ENCODE measurements around the gene RNF20.
"Not testable (repeated sequence)": the region's sequence is repeated elsewhere in the genome, so short reads cannot be mapped to it uniquely, and the experiment has no call there.

Gene RNF20

DNA sequence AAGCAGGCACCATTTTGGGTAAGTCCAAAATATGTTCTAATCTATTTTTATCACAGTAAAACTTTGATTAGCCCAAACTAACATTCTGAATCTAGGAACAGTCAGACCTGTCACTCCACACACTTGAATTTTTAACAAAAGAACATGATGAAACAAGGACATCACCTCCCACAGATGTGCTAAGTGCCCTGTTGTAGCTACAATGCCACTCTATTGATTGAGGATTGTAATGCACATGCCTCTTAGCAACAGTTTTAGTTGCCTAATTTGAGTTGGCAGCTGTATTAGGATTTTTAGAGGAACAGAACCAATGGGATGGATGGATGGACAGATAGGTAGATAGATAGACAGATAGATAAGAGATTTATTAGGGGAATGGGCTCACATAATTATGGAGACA lies 20.3 kb upstream of the RNF20 start:
- in situ Hi-C loops (cut with MboI; ENCODE audit: low sequenced_read_pairs, unreplicated experiment), result no loop called here
- TF ChIP-seq, protein P1, sequence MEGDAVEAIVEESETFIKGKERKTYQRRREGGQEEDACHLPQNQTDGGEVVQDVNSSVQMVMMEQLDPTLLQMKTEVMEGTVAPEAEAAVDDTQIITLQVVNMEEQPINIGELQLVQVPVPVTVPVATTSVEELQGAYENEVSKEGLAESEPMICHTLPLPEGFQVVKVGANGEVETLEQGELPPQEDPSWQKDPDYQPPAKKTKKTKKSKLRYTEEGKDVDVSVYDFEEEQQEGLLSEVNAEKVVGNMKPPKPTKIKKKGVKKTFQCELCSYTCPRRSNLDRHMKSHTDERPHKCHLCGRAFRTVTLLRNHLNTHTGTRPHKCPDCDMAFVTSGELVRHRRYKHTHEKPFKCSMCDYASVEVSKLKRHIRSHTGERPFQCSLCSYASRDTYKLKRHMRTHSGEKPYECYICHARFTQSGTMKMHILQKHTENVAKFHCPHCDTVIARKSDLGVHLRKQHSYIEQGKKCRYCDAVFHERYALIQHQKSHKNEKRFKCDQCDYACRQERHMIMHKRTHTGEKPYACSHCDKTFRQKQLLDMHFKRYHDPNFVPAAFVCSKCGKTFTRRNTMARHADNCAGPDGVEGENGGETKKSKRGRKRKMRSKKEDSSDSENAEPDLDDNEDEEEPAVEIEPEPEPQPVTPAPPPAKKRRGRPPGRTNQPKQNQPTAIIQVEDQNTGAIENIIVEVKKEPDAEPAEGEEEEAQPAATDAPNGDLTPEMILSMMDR (IDR thresholded peaks at IDR 0.05; ENCODE audit: borderline replicate concordance, control extremely low read depth, extremely low read depth, insufficient read depth, missing control alignments), result no peak
- DNase-seq (ENCODE audit: low spot score), result no peak

DNA sequence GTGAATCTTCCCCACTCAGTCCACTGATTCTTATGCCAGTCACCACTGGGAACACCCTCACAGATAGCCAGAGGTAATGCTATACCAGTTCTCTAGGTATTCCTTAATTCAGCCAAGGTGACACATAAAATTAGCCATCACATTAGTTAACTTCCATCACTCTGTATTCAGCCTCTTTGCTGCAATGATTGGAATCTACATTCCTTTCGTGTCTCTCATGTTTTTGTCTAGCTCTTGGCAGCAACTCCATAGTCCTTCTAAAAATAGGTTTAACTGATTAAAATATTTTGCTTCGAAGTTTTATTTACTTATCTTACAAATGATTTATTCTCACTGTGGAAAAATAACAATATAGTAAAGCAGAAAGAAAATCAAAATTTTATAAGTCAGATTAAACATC lies 19.6 kb upstream of the RNF20 start:
- DNase-seq (ENCODE audit: low spot score), result no peak
- TF ChIP-seq, protein P1 (IDR thresholded peaks at IDR 0.05; ENCODE audit: borderline replicate concordance, control extremely low read depth, extremely low read depth, insufficient read depth, missing control alignments), result no peak
- in situ Hi-C loops (cut with MboI; ENCODE audit: low sequenced_read_pairs, unreplicated experiment), result no loop called here

DNA sequence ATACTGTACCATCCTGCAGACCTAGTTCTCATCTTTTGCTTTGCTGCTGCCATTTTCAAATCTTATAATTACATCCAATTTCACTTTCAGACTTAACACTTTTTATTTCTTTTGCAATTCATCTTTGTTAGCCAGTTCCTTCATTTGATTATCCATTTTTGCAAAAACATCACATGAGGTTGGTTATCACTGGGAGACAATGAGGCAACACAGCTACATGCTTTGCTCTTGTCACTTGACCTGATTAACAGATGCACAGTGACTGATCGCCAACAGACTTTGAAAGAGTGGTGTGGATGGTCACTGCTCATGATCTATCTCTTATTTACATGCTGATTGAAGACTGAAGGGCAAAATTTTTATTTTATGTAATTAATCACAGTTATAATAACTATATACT lies 17.0 kb upstream of the RNF20 start:
- in situ Hi-C loops (cut with MboI; ENCODE audit: low sequenced_read_pairs, unreplicated experiment), result no loop called here
- DNase-seq (ENCODE audit: low spot score), result no peak
- TF ChIP-seq, protein P1 (IDR thresholded peaks at IDR 0.05; ENCODE audit: borderline replicate concordance, control extremely low read depth, extremely low read depth, insufficient read depth, missing control alignments), result no peak

DNA sequence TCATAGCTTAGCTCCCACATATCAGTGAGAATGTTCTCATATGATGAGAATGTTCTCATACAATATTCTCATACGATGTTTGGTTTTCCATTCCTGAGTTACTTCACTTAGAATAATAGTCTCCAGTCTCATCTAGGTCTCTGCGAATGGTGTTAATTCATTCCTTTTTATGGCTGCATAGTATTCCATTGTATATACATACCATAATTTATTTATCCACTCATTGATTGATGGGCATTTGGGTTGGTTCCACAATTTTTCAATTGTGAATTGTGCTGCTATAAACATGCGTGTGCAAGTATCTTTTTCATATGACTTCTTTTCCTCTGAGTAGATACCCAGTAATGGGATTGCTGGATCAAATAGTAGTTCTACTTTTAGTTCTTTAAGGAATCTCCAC lies 15.2 kb upstream of the RNF20 start:
- DNase-seq (ENCODE audit: low spot score); in situ Hi-C loops (cut with MboI; ENCODE audit: low sequenced_read_pairs, unreplicated experiment): not testable (repeated sequence)

DNA sequence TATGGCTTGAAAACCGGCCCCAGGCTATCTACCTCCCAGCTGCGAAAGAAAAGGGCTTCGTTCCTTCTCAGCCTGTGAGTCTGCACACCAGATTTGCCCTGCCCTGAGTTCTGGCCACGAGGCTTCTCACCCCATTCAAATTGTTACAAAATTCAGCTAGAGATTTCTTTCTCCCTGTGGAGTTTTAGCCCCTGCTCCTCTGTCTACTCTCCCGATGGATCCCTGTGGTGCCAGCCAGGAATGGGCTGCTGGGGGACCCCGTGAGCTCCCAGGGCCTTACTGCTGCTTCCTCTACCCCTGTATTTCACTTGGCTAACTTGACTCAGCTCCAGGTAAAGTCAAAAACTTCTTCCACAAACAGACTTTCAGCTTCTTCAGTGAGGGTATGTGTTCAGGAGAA lies 9.3 kb upstream of the RNF20 start:
- in situ Hi-C loops (cut with MboI; ENCODE audit: low sequenced_read_pairs, unreplicated experiment), result no loop called here
- no peak for DNase-seq (ENCODE audit: low spot score)
- TF ChIP-seq, protein P1 (IDR thresholded peaks at IDR 0.05; ENCODE audit: borderline replicate concordance, control extremely low read depth, extremely low read depth, insufficient read depth, missing control alignments), result no peak

DNA sequence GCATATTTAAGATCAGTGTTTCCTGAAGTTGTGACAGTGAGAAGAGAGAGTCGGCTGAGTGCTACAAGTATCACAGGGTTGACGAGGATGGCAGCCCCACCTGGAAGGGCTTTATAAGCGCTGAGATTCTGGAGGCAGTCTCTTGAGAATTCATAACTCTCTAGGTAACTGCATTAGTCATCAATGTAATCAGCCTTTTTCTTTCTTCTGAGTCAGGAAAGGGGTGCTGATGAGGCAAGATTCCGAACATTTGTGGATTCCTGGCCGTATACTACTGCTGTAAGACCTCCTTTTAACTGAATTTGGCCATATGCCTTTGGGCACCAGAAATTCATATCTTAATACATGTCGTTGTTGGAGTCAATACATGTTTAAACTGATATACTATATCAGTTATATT lies 6.6 kb upstream of the RNF20 start:
- in situ Hi-C loops (cut with MboI; ENCODE audit: low sequenced_read_pairs, unreplicated experiment), result loop anchor here (5.0 kb wide), 1 partner anchor 50 kb away; no protein-coding TSS in a partner anchor
- TF ChIP-seq, protein P1 (IDR thresholded peaks at IDR 0.05; ENCODE audit: borderline replicate concordance, control extremely low read depth, extremely low read depth, insufficient read depth, missing control alignments), result no peak
- DNase-seq (ENCODE audit: low spot score), result no peak

DNA sequence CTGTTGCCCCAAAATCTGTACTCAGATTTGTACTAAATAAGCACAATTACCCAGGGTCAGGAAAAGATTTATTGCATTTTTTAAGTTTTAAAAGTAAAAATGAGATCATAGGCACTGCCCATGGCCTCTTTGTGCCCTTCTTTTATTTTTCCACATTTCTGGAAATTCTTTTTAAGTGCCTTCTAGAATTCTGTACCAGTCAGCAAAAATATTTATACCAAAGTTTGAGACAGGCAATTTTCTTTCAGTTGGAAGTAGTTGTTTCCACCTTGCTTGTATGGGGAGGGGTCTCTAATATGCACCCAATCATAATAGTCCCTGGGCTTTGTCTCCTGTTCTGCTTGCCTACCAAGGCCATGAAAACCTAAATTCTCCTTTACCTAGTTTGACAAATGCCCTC lies 5.6 kb upstream of the RNF20 start:
- TF ChIP-seq, protein P1 (IDR thresholded peaks at IDR 0.05; ENCODE audit: borderline replicate concordance, control extremely low read depth, extremely low read depth, insufficient read depth, missing control alignments), result no peak
- in situ Hi-C loops (cut with MboI; ENCODE audit: low sequenced_read_pairs, unreplicated experiment), result loop anchor here (5.0 kb wide), 1 partner anchor 51 kb away; no protein-coding TSS in a partner anchor

More for the DNA sequence above, 5.6 kb upstream of the RNF20 start:
- no peak for DNase-seq (ENCODE audit: low spot score)
